ENCODE measurements around the gene PROZ.

PROZ gene

GRCh38 chr13:113190181-113190580 is 31.7 kb downstream of the PROZ start:
- no peak for DNase-seq (ENCODE audit: low read depth)
- TF ChIP-seq CTCF (conservative IDR thresholded peaks at IDR 0.05; ENCODE audit: low read length) = no peak
- H3K4me3 ChIP-seq (ENCODE audit: low read length) = no peak overlapping the region

GRCh38 chr13:113192279-113192678 is 33.8 kb downstream of the PROZ start:
- H3K4me3 ChIP-seq (ENCODE audit: low read length) = no peak overlapping the region
- TF ChIP-seq CTCF (conservative IDR thresholded peaks at IDR 0.05; ENCODE audit: low read length) = no peak
- DNase-seq (ENCODE audit: low read depth) = no peak

GRCh38 chr13:113192902-113193301 is 34.5 kb downstream of the PROZ start:
- no peak overlapping the region for H3K4me3 ChIP-seq (ENCODE audit: low read length)
- TF ChIP-seq CTCF (conservative IDR thresholded peaks at IDR 0.05; ENCODE audit: low read length) = no peak
- DNase-seq (ENCODE audit: low read depth) = peak; percentile 77

- DNase-seq (ENCODE audit: low read depth) = no peak
- no peak for TF ChIP-seq CTCF (conservative IDR thresholded peaks at IDR 0.05; ENCODE audit: low read length)
- H3K4me3 ChIP-seq (ENCODE audit: low read length) = no peak overlapping the region
Observed at GRCh38 chr13:113195360-113195759, 36.9 kb downstream of the PROZ start.

- TF ChIP-seq CTCF (conservative IDR thresholded peaks at IDR 0.05; ENCODE audit: low read length) = no peak
- no peak for DNase-seq (ENCODE audit: low read depth)
- no peak overlapping the region for H3K4me3 ChIP-seq (ENCODE audit: low read length)
Observed at GRCh38 chr13:113196970-113197737, 38.7 kb downstream of the PROZ start.

GRCh38 chr13:113201815-113202214 is 43.4 kb downstream of the PROZ start:
- no peak overlapping the region for H3K4me3 ChIP-seq (ENCODE audit: low read length)
- no peak for TF ChIP-seq CTCF (conservative IDR thresholded peaks at IDR 0.05; ENCODE audit: low read length)
- DNase-seq (ENCODE audit: low read depth) = no peak

- H3K4me3 ChIP-seq (ENCODE audit: low read length) = no peak overlapping the region
- no peak for DNase-seq (ENCODE audit: low read depth)
- no peak for TF ChIP-seq CTCF (conservative IDR thresholded peaks at IDR 0.05; ENCODE audit: low read length)
Observed at GRCh38 chr13:113202912-113203311, 44.5 kb downstream of the PROZ start.

All from AG10803 (cell line).